AG08395 (cell line): ENCODE results near the gene LRRC19.
A peak's percentile ranks its signal among the peaks of the same experiment; 100 is the strongest.

Experiments
- DNase-seq: peaks from one replicate; pipeline ENCODE4 v3.0.0; 2012; ENCODE audit warnings: mixed read lengths, low spot score

The LRRC19 gene, protein sequence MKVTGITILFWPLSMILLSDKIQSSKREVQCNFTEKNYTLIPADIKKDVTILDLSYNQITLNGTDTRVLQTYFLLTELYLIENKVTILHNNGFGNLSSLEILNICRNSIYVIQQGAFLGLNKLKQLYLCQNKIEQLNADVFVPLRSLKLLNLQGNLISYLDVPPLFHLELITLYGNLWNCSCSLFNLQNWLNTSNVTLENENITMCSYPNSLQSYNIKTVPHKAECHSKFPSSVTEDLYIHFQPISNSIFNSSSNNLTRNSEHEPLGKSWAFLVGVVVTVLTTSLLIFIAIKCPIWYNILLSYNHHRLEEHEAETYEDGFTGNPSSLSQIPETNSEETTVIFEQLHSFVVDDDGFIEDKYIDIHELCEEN

GRCh38 chr9:27005491-27005890 is at the start of gene LRRC19:
Gene LRRC19 (minus strand): TSS chr9:27005672. CDS start chr9:26999694, 5,978 bp downstream.
- DNase-seq: no peak

DNA sequence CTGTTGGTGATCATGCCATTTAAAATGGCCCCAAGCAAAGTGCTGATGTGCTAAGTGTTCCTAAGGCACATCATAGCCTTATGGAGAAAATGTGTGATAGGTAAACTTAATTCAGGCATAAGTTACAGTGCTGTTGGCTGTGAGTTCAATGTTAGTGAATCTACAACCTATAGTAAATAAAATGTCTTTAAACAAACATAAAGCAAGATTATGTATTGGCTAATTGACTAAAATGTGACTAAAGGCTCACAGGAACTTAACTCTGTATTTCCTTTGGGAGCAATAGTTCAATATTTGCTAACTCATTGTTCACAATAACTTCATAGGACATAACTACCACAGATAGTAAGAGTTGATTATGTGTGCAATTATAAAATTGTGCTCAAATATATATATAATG is 49.4 kb upstream of the LRRC19 start:
- no peak for DNase-seq

GRCh38 chr9:27054125-27054524 is 48.7 kb upstream of the LRRC19 start:
- DNase-seq: no peak

- no peak for DNase-seq
These were observed 48.0 kb upstream of the LRRC19 start for GRCh38 chr9:27053369-27054022.

- DNase-seq: no peak
These were observed 41.7 kb upstream of the LRRC19 start for GRCh38 chr9:27047136-27047535.

DNA sequence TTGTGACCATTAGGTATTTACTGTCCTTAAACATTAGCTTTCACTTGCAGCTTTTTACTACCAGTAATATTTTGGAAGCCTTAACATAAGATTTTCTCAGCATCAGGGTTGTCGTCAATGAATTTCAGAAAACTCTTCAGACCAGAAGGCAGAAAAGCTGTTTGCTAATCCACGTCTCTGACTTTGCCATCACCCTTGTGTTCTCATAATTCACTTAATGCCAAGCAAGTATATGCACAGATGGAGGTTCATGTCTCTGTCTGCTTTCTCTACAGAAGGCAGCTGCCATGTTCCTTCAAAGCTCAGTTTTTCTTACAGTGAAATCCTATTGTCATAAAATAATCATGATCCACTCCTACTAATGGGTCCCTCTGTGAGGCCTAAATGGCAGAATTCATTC is 37.7 kb upstream of the LRRC19 start:
- DNase-seq: no peak

GRCh38 chr9:27042476-27042875 is 37.0 kb upstream of the LRRC19 start:
- no peak for DNase-seq

DNA sequence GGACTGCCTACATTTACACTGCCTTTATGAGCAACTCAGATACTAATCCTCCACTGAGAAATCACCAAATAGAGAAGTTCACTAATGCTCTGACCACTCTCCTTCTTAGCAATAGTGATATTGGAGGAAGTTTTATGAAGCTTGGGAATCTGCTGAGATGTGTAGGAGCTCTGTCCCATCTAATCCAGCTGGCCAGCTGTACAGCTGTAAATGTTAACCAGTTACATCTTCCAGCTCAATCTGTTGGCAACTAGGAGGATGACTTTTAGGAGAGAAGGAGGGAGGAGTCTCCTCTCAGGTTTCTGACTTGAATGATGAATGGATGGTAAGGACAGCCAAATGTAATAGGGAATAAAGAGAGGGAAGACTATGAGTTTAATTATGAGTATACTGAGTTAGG is 36.3 kb upstream of the LRRC19 start:
- DNase-seq: no peak

DNA sequence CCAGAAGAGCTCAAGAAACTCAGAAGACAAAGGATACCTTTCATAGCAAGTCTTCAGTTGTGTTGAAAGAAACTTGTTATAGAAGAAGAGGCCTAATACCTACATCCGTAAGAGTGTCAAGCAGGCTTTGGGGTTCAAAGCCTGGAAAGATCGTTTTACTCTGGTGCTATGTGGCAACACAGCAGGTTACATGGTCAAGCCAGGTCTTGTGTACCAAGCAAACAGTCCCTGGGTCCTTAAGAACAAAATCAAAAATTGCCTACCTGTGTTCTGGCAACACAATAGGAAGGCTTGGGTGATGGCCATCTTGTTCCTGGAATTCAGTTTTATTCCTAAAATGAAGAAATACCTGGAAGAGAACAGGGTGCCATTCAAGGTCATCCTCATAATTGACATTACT is 32.0 kb upstream of the LRRC19 start:
- no peak for DNase-seq

DNA sequence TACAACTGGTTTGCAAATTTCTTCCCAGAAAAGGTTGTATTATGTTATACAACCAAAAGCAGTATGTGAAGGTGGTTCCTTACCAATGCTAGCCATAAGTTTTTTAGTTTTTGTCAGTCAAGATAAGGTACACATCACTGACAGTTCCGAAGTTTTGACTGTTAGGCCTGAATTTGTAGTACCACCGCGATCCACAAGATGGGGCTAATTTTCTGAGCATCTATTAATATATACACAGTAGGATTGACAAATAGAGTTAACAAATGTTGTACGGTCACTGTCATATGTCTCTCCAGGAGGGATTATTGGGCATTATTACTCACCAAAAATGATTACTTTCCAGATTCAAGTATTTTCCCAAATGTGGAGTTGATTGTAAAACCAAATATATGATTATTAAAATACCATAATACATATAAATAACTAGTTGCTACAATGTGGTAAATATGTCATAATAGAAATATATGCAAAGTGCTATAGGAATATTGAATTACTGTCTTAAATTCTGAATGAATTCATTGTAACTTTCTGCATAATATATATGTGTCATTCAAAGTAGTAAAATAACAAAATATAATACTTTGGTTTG is 28.4 kb upstream of the LRRC19 start:
- peak; percentile 72 for DNase-seq

- DNase-seq: no peak
These were observed 23.7 kb upstream of the LRRC19 start for GRCh38 chr9:27029186-27029585.

GRCh38 chr9:27022920-27023319 is 17.4 kb upstream of the LRRC19 start:
- no peak for DNase-seq

- DNase-seq: no peak
These were observed 14.1 kb upstream of the LRRC19 start for GRCh38 chr9:27019589-27019988.

DNA sequence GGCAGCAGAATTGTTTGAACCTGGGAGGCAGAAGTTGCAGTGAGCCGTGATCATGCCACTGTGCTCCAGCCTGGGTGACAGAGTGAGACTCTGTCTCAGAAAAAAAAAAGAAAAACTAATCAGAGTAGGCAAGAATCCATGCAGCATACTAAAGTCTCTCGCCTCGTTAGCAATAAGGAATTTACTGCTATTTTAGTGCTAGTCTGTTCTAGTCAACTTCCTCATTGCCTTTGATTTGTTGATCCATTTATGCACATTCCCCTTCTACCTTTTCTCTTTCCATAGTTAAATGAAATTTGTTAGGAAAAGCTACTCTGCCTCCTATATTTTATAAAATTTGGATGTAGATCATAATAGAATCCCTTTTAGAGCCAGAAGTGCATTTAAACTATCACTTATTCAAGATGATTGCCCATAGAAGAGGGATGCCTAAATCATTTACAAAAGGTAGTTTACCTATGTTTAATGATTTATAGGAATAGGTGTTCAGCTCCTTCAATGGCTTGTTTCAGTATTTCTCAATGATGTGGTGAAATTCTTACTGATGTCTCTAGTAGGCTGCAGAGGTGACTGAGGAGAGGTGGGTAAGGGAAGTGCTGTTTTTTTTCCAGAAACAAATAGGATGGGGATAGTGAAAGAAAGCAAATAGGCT is 1.9 kb downstream of the LRRC19 start:
- no peak for DNase-seq

DNA sequence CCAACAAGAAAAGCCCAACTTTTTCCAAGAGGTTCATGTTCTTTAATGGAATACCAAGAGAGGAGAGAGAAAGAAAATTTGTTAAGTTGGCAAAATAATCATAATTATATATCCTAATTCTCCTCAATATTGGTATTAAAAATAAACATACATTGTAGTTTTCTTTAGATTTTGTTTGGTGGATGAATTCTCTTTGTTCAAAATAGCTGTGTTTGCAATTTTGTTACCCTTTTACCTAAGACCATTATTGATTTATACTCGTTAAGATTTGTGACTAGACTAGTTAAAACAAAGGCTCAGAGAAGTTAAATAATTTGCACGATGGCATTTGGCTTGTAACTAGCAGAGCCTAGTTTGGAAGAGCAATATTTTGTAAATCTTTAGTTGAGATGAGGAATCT is 9.7 kb downstream of the LRRC19 start:
- no peak for DNase-seq

DNA sequence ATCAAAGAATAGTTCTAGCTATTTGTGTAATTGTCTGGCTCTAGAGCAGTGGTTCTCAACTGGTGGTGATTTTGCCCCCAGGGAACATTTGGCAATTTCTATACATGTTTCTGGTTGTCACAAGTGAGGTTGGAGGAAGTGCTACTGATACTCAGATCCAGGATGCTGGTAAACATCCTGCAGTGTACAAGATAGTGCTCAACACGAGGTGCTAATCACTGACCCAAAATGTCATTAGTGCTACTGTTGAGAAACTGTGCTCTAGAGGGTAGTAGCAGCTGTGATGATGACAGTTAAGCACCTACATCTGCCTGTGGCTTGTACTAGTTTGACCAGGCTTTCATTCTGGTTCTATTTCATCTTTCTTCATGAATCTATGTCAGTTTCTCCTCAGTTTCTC is 22.1 kb downstream of the LRRC19 start:
- no peak for DNase-seq

- peak; percentile 38 for DNase-seq
These were observed 29.5 kb downstream of the LRRC19 start for GRCh38 chr9:26975728-26976707.

DNA sequence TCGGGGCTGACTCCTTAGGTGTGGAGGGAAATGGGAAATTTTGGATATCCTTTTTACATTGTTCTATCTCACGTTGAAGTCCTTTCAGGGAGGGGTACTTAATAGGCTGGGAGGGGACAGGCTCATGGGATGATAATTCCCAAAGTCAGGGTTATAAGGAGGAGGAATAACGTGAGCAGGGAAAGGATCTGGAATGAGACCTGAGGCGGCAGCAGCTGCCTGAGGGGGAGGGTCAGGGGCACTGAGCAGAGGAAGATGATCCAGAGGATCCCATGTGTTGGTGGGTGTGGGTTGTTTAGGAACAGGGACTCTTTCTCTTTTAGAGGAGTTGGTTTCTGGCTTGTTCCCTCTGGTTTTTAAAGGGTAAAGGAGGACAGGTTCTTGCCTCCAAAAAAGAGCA is 30.5 kb downstream of the LRRC19 start:
- DNase-seq: no peak

DNA sequence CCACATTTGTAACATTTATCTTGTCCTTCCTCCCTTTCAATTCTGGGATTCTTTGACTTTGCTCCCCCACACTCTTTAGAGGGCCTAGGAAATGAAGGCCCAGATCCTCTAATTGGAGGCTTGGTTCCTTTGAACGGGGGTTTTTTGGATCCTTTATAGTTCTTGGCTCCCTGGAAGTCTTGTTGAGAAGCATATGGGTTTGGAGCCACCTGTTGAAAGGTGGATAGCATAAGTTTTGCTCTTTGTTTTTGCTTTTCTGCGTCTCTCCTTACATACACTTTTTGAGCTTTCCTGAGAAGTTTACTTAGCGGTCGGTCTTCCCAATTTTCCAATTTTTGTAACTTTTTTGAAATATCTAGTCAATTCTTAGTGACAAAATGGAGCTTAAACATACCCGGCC is 31.5 kb downstream of the LRRC19 start:
- DNase-seq: no peak

GRCh38 chr9:26971721-26972120 is 33.8 kb downstream of the LRRC19 start:
- DNase-seq: no peak

- DNase-seq: no peak
These were observed 48.6 kb downstream of the LRRC19 start for GRCh38 chr9:26956860-26957233.
